GM19351 (cell line): ENCODE data around the gene MYCN.

ENCODE experiments used
- ATAC-seq: cut with Tn5 transposase; IDR thresholded peaks from one replicate; pipeline ENCODE4 v1.9.1; 2021; ENCODE audit warnings: mild to moderate bottlenecking, moderate library complexity; ENCODE audit not compliant: unreplicated experiment

Gene MYCN

DNA sequence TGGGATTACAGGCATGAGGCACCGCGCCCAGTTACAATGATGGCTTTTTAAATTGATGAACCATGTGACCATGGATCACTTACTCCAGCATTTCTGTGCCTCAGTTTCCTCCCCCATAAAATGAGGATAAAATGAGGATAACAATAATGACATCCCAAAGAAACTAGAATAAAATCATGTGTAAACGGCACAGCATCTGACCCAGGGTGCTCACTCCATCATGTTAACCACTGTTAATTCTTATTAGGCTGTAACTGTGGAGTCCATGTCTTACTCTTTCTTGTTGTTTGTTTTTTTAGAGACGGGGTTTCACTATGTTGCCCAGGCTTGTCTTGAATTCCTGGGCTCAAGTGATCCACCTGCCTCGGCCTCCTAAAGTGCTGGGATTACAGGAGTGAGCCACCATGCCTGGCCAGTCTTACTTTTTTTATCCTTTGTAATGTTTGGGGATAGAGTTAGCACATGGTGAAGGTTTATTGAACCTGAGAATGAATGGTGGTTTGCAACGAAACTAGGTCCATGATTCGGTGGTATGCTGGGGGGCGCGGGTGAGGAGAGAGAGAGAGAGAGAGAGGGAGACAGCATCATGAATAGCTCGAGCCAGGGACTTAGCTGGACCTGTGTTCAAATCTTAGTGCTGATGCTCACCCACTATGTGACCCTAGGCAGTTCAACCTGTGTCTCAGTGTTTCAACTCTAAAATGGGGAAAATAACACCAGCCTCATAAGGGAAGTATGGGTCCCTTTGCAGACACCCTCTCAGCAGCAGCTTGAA lies 52.3 kb downstream of the MYCN start:
- no peak for ATAC-seq

DNA sequence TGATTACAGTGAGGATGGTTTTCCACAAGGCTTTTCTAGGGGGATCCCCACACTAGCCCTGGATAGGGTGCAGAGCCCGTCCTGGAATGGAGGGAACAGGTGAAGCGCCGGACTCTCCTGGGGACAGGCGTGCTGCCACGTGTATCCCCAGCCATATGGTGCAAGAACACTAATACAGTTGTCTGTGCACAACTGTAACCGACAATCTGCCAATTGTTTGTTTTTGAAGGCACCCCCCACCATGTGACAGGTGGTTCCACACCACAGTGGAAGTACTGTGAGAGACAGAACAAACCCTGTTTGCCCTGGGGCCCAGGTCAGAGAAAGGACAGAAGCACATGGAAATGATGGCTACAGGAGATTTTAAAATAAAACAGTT lies 52.9 kb downstream of the MYCN start:
- ATAC-seq = no peak

DNA sequence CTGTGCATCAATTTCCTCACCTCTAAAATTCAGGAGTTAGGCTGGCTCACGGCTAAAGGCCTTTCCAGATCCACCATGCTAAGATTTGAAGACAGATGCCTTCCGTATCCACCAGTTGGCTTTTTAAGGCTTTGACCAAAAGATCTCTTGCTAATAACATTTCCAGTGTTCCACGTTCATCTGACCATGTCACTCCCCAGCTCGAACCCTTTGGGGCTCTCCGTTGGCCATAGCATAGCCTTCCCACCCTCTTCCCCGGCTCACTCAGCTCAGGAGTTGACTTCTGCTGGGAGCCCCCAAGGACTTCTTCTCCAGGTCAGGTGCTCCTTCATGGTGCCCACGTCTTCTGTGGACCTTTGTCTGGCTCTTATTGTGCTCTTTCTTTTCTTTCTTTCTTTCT lies 53.3 kb downstream of the MYCN start:
- ATAC-seq = no peak

DNA sequence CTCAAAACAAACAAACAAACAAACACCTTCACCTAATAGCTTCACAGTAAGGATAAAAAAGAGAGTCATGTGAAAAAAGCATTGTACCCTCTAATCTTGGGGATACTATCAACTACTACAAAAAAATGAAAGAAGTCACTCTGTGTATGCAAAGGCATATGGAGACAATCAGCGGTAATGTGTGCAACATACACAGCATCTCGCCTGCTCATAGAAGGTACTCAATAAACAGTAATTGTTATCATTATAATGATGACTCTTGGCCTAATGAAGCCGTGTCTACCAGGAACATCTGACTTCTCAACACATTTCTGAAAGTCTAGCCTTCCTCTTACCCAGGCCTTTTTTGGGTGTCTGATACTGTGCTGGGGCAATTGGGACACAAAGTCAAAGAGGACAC lies 55.3 kb downstream of the MYCN start:
- ATAC-seq = no peak
